Activated naive CD4-positive, alpha-beta T cell treated with Interleukin-2 at 50 U/mL for 16 hours (primary cell): ENCODE data around the gene CHADL.

Experiments used
- DNase-seq: peaks from one replicate; pipeline ENCODE4 v3.0.0-alpha.2; 2020

CHADL gene

DNA sequence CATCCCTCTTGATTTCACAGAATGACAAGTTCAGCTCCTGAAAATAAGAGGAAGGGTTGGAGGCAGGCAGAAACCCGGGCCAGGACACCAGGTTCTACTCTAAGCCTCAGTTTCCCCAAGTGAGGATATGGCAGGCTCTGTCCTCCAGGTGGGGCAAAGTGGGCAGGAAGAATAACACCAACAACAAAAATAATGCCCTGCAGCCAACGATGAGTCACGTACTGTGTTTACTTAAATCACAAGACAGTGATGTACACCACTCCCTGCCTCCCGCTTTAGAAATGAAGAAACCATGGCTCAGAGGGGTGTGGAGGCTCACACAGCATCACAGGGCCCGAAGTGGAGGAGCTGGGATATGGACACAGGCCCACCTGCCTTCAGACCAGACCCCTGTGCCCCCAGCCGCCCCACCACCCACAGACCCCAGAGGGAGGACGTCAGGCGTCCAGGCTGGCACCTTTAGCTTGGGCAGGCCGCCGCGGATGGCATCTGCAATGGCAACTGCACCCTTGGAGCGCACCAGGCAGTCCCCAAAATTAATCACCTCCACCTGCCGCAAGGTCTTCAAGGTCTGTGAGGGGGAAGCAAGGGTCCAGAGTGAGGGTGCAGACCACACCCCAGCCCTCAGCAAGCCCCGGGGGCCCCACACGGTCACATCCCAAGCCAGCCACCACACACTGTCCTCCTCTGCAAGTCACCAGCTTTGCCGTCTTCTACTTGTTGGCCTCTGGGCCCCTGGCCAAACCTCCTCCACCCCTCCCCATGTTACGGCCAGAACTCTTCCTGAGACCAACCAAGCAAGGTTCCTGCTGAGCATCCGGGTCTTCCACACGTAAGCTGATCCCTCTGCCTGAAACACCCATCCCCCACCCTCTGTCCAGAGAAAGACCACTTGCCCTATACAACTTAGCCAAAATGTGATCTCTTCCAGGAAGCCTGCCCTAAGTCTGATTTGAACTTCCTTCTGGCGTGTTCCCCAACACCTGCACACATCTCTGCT lies 15.8 kb upstream of the CHADL start:
- no peak for DNase-seq

DNA sequence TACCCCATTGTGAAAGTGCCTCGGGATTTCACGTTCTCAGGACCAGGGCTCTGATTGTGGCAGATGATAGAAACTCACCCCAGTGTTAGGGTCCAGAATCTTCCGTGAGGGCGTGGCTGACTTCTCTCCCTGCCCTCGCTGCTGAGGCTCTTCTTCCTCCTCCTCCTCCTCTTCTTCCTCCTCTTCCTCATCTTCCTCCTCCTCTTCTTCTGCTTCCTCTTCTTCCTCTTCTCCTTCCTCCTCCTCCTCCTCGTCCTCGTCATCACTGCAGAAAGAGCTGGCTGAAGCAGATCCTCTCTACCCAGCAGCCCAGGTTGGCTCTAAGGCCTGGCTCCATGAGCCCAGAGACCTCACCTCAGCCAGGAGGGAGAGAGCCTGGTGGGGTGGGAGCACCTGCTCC lies 13.5 kb upstream of the CHADL start:
- DNase-seq, result no peak

DNA sequence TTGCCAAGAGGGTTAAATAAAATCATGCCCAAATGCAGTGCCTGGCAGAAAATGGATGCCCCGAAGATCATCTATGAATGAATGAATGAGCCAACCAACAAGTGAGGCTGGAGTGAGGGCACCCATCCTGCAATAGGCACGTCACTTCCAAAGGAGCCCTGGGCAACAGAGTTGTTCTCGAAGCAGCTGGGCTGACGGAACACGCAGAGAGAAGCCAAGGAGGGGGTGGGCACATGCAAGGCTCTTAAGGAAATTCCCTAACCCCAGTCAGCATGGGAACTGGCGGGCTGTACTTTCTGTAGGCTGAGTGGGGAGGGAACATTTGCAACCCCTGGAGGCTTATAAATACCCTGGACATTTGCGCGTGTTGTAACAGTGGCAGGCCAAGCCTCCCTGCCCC lies 11.6 kb upstream of the CHADL start:
- no peak for DNase-seq

DNA sequence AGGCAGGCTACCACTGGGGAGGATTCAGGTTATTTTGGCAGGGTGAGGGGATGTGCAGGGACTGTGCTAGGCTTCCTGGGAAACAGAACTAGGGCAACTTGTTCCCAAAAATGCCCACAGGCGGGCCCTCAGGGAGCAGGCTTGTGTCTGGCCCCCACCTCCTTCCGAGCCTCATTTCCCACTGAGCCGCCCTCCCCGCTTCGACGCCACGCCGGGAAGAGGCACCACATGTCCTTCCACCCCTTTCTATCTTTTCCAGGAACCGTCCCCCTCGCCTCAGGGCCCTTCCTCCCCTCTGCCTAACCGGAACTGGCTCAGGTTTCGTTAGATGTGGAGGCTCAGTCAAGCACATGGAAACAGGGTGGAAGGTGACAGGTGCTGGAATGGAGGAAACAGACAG lies 9.4 kb upstream of the CHADL start:
- DNase-seq, result no peak

DNA sequence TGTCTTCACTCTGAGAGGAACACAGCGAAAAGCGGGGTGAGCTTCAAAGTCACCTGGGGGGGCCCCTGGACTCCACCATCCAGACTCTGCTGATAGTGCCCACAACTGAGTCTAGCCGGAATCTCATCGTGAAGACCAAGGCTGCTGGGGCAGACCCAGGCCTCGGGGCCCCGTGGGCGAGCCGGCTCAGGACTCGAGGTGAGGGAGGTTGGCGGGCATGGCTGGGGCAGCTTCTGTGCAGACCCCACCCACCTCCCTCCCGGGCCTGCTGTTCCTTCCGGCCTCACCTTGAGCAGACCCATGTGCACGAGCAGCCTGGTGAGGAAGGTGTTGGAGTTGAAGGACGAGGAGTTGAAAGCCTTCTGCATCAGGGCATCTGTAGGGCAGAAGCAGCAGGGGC lies 8.7 kb upstream of the CHADL start:
- DNase-seq, result no peak

DNA sequence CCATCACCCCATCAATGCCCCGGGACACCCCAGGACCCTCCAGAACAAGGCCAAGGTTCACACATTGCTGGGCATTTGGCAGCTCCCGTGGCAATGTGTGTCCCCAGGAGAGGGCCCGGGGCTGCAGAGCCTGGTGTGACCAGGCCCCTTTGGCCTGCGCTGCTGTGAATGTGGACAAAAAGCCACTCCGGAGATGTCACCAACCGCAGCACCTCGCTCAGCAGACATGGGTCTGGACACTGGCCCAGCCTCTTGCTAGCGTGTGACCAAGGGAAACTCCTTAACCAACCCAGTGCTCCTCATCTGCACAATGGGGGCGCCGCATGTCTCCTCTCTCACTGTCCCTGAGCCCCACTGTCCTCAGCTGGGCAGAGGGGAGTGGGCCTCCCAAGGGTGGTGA lies 8.0 kb upstream of the CHADL start:
- DNase-seq, result no peak

DNA sequence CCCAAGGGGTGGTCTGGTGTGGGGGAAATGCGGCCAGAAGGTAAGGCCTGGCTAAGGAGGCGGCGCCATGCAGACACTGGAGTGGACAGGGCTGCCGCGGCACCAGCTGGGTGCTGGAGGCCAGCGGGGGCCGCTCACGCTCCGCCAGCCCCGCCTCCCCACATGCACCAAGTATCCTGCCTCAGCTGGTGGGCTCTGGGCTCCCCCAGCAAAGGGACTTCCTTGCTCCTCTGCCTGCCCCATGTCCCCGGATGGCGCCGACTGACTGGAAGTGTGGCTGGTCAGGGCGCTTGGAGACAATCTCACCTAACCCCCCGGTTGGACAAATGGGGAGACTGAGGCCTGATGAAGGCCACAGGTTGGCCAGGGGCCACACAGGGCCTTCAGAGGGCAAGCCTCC lies 7.6 kb upstream of the CHADL start:
- DNase-seq, result no peak

DNA sequence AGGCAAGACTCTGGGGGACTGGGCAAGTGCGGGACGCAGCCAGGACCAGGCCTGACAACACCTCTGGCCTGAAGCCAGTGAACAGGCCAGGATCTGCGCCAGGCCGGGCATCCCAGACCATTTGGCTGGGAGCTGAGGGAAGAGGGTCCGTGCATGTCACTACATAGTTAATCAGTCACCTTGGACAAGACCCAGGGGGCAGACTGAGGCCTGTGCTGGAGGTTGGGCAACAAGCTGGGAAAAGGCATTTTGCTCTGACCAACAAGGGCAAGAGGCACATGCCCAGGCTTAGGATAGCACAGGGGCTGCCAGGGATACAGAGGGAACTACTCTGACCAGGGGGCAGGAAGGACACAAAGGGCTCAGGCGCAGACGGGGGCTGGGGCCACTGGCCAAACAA lies 7.0 kb upstream of the CHADL start:
- DNase-seq, result no peak

DNA sequence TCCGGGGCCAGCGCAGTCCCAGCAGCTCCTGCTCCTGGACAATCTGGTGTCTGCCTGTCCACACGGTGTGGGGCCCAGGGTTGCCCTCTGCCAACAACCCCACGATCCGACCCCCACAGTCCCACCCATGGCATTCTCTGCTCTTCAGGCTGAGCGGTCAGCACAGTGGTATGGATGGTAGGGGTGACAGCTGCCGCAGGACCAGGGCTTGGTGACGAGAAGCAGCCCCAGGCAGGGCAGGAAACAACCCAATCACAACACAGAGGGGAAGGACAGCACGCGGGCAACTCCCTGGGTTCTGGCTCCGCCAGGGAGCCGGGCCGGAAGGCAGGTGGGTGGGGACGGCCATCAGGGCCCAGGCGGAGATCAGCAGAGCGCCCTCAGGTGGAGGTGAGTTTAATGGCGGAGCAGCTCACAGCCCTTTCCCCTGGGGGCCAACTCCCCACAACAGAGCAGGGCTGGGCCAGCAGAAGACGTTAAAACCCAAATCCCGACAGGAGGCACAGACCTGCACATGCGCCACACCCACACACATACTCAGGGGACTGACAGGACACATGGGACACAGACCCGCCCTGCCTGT lies 5.3 kb upstream of the CHADL start:
- DNase-seq, result no peak

DNA sequence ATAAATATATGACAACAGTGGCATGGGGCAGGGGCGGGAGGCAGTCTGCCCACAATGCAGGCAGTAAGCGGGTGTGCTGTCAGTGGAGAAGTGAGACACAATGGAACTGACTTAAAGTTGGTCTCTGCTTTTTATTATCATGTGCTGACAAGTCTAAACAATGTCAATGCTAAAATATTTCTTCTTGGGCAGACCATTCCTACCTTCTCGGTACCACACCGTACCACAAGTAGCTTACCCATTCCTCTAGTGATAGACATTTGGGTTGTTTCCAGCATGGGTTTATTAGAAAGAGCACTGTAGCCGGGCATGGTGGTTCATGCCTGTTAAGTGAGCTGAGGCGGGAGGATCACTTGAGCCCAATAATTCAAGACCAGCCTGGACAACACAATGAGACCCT lies 2.6 kb upstream of the CHADL start:
- DNase-seq, result no peak

DNA sequence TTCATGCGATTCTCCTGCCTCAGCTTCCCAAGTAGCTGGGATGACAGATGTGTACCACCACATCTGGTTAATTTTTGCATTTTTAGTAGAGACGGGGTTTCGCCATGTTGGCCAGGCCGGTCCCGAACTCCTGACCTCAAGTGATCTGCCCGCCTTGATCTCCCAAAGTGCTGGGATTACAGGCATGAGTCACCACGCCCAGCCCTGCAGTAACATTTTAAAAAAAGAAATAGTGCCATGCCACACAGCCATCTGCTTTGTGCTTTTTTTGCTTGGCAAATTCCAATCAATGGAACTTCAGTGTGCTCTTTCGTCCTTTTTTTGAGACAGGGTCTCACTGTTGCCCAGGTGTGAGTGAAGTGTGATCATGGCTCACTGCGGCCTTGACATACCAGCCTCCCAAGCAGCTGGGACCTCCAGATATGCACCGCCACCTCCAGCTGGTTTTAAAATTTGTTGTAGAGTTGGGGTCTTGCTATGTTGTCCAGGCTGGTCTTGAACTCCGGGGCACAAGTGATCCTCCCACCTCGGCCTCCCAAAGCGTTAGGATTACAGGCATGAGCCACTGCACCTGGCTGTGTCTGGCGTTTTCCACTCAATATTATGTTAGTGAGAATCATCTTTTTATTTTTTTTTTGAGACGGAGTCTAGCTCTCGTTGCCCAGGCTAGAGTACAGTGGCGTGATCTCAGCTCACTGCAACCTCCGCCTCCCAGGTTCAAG lies 1.8 kb upstream of the CHADL start:
- DNase-seq, result no peak

DNA sequence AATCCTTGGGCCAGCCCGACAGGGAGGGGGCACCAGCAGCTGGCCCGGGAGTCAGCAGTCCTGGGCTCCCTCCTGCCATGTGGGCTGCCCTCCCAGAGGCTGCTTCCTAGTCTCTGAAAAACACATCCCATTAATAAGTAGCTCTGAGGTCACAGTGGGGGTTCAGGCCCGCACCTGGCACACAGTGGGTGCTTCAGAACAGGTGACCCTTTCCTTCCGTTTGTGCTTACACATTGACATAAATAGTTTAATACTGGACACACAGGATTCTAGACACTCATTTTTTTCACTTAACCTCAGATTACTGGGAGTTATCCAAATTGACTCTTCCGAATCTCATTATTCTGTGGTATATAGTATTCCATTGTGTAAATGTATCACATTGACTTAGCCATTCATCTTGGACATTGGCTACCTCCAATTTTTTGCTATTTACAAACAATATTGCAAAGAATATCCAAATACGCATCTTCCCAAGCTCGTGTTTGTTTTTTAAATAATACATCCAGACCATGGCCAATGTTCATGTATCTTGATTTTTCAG lies 474 bp upstream of the CHADL start:
- no peak for DNase-seq

DNA sequence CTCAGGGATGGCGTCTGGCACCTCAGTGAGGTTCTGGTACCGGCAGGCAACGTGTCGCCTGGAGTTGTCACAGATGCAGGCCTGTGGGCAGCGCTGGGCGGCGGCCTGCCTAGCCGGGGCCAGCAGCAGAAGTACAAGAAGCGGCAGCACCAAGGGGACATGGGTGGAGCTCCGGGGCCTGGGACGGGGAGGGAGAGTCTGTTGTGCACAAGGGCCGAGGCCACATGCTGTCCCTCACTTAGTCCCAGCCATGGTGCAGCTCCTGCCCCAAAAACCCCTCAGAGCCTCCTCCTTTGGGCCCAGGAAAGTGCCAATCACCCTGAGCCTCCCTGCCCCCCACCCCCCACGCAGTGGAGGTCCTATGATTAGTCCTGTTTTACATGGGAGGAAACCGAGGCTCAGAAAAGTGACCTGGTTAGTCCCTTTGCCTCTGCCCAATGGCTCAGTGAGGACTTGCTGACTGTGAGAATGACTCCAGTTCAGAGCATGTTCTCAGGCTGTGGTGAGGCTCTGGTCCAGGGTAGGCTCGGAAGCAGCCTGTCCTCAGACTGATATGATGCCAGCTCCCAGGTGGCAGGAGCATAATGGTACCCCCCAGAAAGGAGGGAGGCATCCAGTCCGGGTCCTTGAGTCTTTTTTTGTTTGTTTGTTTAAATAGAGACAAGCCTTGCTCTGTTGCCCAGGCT lies 1.1 kb downstream of the CHADL start:
- DNase-seq, result no peak

DNA sequence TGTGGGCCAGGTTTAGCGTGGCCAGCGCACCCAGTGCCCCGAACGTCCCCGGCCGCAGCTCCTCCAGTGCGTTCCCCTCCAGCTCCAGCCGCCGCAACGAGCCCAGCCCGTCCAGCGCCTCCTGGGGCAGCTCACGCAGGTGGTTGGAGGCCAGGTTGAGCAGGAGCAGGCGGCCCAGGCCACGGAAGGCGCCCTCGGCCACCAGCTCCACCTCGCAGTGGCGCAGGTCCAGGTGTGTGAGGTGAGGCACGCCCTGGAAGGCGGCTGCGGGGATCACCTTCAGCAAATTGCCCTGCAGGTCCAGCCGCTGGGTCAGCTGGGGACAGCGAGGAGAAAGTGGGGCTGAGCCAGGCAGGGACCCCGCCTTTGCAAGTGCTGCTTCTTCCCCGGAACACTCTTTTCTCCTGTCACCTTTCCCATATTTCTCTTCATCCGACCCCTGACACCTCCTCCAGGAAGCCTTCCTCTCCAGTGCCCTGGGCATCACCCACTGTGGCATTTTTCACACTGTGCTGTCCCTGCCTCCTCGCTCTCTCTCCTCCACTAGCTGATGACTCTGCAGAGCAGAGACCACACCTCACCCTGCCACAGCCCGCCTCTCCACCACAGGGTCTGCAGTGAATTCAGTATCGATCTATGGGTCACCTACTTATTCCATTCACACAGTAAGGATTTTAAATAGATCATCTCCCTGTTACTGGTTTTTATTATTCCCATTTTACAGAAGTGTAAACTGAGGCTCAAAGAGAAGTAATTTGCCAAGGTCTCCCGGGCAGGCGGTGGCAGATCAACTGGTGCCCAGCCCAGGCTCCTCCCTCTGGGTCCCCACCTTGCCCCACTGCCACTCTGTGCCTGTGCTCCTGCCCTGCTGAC lies 1.9 kb downstream of the CHADL start:
- DNase-seq, result no peak

DNA sequence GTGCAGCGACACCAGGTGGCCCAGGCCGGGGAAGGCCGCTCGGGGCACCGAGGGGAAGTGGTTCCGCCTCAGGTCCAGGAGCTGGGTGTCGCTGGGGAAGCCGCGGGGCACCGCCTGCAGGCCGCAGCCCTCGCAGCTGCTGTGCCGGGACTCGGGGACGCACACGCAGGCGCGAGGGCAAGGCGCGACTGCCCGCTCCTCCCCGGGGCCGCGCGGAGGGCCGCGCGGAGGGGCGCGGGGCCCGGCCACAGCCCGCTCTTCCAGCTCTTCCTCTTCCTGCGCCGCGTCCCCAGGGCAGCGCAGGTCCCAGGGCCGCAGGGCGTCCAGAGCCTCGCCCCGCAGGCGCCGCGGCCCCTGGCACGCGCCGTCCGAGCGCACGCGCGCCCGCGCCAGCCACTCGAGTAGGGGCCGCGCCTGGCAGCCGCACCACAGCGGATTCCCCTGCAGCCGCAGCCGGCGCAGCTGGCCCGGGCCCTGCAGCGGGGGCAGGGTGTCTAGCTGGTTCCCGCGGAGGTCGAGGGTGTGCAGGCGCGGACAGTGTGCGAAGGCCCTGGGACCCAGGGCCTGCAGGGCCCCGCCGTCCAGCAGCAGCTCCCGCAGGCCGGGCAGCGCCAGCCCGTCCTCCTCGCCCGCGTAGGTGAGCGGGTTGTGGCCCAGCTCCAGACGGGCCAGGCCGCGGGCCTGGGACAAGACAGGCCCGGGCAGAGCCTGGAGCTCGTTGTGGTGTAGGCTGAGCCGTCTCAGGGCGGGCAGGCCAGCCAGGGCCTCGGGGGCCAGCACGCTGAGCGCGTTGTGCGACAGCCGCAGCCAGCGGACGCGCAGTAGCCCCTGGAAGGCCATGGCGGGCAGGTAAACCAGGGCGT lies 2.8 kb downstream of the CHADL start:
- peak; percentile 79 for DNase-seq

DNA sequence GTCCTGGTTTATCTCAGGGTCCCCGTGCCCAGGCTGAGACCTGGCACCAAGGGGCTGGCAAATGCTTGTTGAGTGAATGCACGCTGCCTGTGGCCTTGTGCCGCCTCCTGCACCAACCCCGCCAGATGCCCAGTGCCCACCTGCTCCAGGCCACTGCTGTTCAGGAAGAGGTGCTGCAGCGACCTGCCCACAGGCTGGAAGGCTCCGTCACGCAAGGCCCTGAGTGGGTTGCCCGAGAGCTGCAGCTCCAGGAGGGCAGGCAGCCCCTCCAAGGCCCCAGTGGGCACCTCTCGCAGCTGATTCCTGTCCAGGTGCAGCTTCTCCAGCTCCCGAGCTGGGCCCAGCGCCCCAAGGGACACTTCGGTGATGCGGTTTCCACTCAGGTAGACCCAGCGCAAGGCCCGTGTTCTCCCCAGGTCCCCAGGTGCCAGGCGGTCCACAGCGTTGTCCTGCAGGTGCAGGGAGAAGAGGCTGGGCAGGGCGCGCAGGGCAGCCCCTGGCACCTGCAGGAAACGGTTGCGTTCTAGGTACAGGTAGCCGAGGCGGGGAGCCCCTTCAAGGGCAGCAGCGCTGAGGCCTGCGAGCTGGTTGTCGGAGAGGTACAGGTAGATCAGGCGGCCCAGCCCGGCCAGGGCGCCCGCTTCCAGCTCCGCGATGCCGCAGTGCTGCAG lies 3.6 kb downstream of the CHADL start:
- no peak for DNase-seq

DNA sequence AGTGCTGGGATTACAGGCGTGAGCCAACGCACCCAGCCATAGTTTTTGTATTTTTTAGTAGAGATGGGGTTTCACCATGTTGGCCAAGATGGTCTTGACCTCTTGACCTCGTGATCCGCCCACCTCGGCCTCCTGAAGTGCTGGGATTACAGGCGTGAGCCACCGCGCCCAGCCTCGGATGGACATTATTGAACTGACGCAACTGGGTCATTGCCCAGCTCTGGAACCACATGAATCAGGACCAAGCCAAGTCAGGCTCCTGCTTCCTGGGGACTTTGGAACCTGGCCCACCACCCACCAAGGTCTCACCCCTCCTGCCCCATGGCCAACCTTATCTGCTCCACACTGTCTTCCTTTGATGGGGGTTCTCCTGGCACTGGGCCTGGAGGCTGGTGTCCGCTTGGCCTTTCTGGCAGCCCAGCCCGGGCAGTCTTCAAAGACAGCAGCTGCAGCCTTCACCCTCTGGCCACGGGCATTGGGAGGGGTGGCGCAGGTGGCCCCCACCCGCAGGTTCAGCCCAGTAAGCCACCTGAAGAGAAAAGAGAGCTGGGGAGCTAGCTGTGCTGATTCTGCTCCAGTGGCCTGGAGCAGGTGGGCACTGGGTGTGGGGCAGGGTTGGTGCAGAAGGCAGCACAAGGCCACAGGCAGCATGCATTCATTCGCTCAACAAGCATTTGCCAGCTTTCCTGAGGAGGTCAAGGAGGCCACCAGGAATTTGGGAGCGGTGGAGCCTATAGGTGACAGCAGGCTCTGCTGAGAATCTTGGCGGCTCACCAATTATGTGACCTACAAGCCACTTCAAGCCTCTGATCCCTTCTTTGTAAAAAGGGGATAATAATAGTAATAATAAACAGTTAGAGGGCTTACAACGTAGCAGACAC lies 5.7 kb downstream of the CHADL start:
- DNase-seq, result no peak

DNA sequence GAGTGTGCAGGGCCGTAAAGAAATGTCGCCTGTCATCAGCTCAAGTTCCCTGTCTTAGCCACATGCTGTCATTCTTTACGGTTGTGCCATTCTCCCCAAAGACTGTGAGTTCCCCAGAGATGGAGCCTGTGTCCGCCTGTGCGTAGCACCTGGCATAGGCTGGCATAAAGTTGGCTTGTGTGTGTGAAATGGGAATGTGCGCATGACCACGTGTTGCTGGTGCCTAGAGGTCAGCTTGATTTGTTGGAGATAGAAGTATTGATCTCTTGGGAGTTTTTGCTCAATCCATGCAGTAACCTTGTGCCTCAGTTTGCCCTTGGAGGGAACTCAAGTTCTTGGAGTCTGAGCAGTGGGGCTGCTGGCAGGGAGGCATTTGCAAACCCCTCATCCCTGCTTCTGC lies 9.4 kb downstream of the CHADL start:
- no peak for DNase-seq

DNA sequence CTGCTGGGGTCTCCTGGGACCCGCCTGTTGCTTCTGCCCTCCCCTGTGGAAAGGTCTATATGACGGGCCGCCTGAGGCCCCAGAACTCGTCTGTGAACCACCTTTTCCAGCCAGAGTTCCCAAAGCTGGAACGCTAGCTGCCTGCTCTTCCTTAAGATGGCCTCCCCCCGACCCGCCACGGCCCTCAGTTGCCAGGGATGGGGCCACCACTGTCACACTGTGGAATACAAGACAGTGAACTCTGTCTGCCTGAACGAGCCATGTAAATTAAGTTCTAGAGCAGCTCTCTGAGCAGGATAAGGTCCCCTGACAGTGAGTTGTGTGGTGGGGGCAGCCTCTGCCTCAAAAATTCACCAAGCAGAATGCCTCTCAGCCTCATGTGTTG lies 10.3 kb downstream of the CHADL start:
- no peak for DNase-seq
